GM12878 (cell line): ENCODE measurements around the gene HMCN2. TPM values are rescaled to one million over a fixed set of nuclear protein-coding genes. Genes with fewer than 3 reads are reported as not detected.

Experiments
- ATAC-seq: fragments of 200-7000 bp; cut with Tn5 transposase; 3 replicates; pipeline ENCODE4 v1.9.1; 2020; ENCODE audit warnings: mild to moderate bottlenecking, moderate library complexity
- BruUV-seq: library from RNA; stranded (reverse); fragments of 400-500 nt; replicated peaks from 2 replicates; lab custom pipeline; 2021; lab: Mats Ljungman, UMichigan
- CTCF ChIA-PET: fragments of 300-600 bp; sonication (Branson Sonifier 250); formaldehyde crosslinking; extraction: SDS; loops from one replicate; lab custom pipeline; 2021; ENCODE audit warnings: inconsistent platforms; lab: Yijun Ruan, JAX
- POLR2A ChIA-PET: fragments of 350-600 bp; formaldehyde crosslinking; extraction: SDS; loops from one replicate; lab custom pipeline; 2021; ENCODE audit warnings: inconsistent platforms; lab: Charles Lee
- RAD21 ChIA-PET: fragments of 300-600 bp; sonication (Branson Sonifier 250); formaldehyde crosslinking; loops from one replicate; lab custom pipeline; 2023; ENCODE audit warnings: antibody characterized with exemption; ENCODE audit not compliant: unreplicated experiment; lab: Charles Lee
- SMC1A ChIA-PET: fragments of 300-600 bp; sonication (Branson Sonifier 250); formaldehyde crosslinking; loops from one replicate; lab custom pipeline; 2023; ENCODE audit not compliant: unreplicated experiment, uncharacterized antibody; lab: Charles Lee
- DNase-seq: peaks from one replicate; pipeline ENCODE4 v3.0.0-alpha.2; 2011; ENCODE audit warnings: low read depth, low spot score
- FAIRE-seq: peaks from 3 replicates; lab custom pipeline; 2011; peaks lifted over from hg19 to GRCh38; lab: Jason Lieb, UNC
- H2AFZ ChIP-seq: 2 replicates; pipeline ENCODE4 v1.6.0; 2011; ENCODE audit warnings: low read depth, low read length, control low read depth; ENCODE audit not compliant: control insufficient read depth
- H3K27ac ChIP-seq: 2 replicates; pipeline ENCODE4 v1.5.1; 2011; ENCODE audit warnings: control low read depth; ENCODE audit not compliant: control insufficient read depth, insufficient read depth
- H3K27me3 ChIP-seq, 2 experiments: replicated peaks in 1 of 2; 2 replicates each; pipeline versions ENCODE4 v1.6.0 to v1.6.1; 2011; ENCODE audit warnings: low read length in 1 of 2; ENCODE audit not compliant: control insufficient read depth in 2 of 2, insufficient read depth in 2 of 2
- H3K36me3 ChIP-seq, 2 experiments: 2 replicates each; pipeline ENCODE4 v1.5.1; 2011; ENCODE audit warnings: low read length in 1 of 2; ENCODE audit not compliant: control insufficient read depth in 2 of 2, insufficient read depth in 2 of 2
- H3K4me1 ChIP-seq: 2 replicates; pipeline ENCODE4 v1.6.1; 2011; ENCODE audit warnings: mild to moderate bottlenecking, low read length, moderate library complexity, mixed read lengths; ENCODE audit not compliant: control insufficient read depth, insufficient read depth
- H3K4me2 ChIP-seq: 2 replicates; pipeline ENCODE4 v1.6.0; 2011; ENCODE audit warnings: control low read depth; ENCODE audit not compliant: control insufficient read depth, insufficient read depth
- H3K4me3 ChIP-seq: fragments of 200-600 bp; sonication (generic); 2 replicates; pipeline ENCODE4 v1.5.1; 2016
- H3K79me2 ChIP-seq: 2 replicates; pipeline ENCODE4 v1.6.0; 2011; ENCODE audit warnings: low read length; ENCODE audit not compliant: control insufficient read depth, insufficient read depth
- H3K9ac ChIP-seq: 2 replicates; pipeline ENCODE4 v1.8.0; 2011; ENCODE audit warnings: low read length, control low read depth, mixed read lengths; ENCODE audit not compliant: control insufficient read depth, insufficient read depth
- H3K9me3 ChIP-seq: replicated peaks from 3 replicates; pipeline ENCODE4 v1.5.1; 2011; ENCODE audit warnings: mild to moderate bottlenecking, low read length; ENCODE audit not compliant: control insufficient read depth, insufficient read depth
- H4K20me1 ChIP-seq: 2 replicates; pipeline ENCODE4 v1.6.0; 2011; ENCODE audit not compliant: control insufficient read depth, insufficient read depth
- HDGF ChIP-seq: fragments of 450-650 bp; IDR thresholded peaks from 2 replicates; pipeline ENCODE4 v1.6.1; 2016; ENCODE audit warnings: antibody characterized with exemption
- KAT2A ChIP-seq: conservative IDR thresholded peaks from 2 replicates; pipeline ENCODE4 v1.6.1; 2011; ENCODE audit warnings: low read depth, low read length; ENCODE audit not compliant: control insufficient read depth
- NR2C2 ChIP-seq: IDR thresholded peaks from 2 replicates; pipeline ENCODE4 v1.6.1; 2011; ENCODE audit warnings: borderline replicate concordance, low read depth; ENCODE audit not compliant: control insufficient read depth, insufficient read length
- ZNF592 ChIP-seq: fragments of 450-650 bp; IDR thresholded peaks from 2 replicates; pipeline ENCODE4 v1.6.1; 2017; ENCODE audit warnings: mild to moderate bottlenecking, moderate library complexity
- WGBS: methylation state at CpG from one replicate; pipeline ENCODE4 v1.1.6; 2016; ENCODE audit warnings: low lambda C conversion rate; ENCODE audit not compliant: insufficient replicate concordance, insufficient coverage; ENCODE audit errors: missing lambda C conversion rate; 5-methylcytosine and 5-hydroxymethylcytosine counted together
- in situ Hi-C: fragments of 300-500 bp; cut with MboI; formaldehyde crosslinking; loops from 9 replicates; pipeline ENCODE4 v1.14.3; 2018; ENCODE audit warnings: mixed read lengths
- intact Hi-C: fragments of 100-400 bp; cut with micrococcal nuclease; formaldehyde crosslinking; loops from one replicate; pipeline ENCODE4 v1.14.2; 2022; ENCODE audit not compliant: unreplicated experiment
- polyA plus RNA-seq, 11 experiments: library from polyadenylated mRNA; depleted of rRNA in 4 of 11; unstranded in 6 of 11; stranded (reverse) in 5 of 11; fragments of >200 nt; fragmentation: Nextera tagmentation in 4 of 11; fragmentation: Illumina TruSeq in 1 of 11; extraction: Ambion mirVana in 4 of 11; extraction: Trizol in 1 of 11; gene quantifications; 1 replicate in 1 of 11; 2 replicates in 10 of 11; pipeline versions ENCODE4 v1.2.1 to v1.2.3, GENCODE V29; 2011 to 2016; ENCODE audit warnings: inconsistent platforms in 2 of 11, missing spikeins in 2 of 11, low read depth in 1 of 11
- total RNA-seq, 4 experiments: library from RNA; depleted of rRNA in 3 of 4; stranded (reverse); fragments of >200 nt in 3 of 4; fragmentation: Illumina TruSeq in 1 of 4; extraction: Trizol in 1 of 4; gene quantifications; 2 replicates each; pipeline versions ENCODE4 v1.2.1 to v1.2.3, GENCODE V29; 2013 to 2021
- TF ChIP-seq, protein P1 (sequence below): fragments of 450-650 bp; IDR thresholded peaks from 2 replicates; pipeline ENCODE4 v1.6.1; 2016; ENCODE audit warnings: mild to moderate bottlenecking

HMCN2 gene
- total and polyA plus RNA-seq, 10 of the 15 experiments (the other 5 are each of a cell fraction or from before 2014, with no cell fraction given), result 0.04 TPM; not detected in 9

DNA sequence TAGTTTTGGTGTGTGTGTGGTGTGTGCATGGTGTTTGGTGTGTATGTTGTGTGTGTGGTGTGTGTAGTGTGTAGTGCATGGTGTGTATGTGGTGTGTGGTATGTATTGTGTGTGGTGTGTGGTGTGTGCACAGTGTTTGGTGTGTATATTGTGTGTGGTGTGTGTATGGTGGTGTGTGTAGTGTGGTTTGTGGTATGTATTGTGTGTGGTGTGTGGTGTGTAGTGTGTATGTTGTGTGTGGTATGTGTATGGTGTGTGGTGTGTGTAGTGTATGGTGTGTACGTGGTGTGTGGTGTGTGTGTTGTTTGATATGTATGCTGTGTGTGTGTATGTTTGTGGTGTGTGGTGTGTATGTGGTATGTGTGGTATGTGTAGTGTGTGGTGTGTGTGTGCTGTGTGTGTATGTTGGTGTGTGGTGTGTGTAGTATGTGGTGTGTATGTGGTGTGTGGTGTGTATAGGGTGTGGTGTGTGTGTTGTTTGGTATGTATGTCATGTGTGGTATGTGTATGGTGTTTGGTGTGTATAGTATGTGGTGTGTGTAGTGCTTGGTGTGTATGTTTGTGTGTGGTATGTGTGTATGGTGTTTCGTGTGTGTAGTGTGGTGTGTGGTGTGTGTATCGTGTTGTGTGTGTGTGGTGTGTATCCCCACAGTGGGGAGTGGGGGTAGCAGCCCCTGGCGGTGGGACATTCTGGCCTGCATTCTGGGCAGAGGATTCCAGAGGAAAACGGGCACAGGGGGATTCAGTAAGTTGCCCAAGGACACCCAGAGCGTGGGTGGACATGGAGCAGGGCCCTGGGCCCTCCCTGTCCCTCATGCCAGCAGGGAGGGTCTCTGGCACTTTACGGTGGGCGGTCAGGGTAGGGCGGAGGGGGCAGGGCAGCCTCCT is 79.7 kb downstream of the HMCN2 start:
- intact Hi-C loops, result no loop called here
- SMC1A ChIA-PET, result no interaction called here

More for the DNA sequence above, 79.7 kb downstream of the HMCN2 start:
- Histone ChIP-seq H3K4me3 (no peak overlapping the region), H3K4me1 (no peaks in the 10 kb centered on the region), H3K27ac (no peak overlapping the region), H3K9me3 (no peaks in the 10 kb centered on the region), H2AFZ (no peak overlapping the region), H3K9ac (no peak overlapping the region), H3K79me2 (no peaks in the 10 kb centered on the region), H4K20me1 (no peaks in the 10 kb centered on the region), H3K4me2 (no peak overlapping the region), H3K36me3 (no peaks in the 10 kb centered on the region), H3K27me3 (no peaks in the 10 kb centered on the region)
- no TSS peak for BruUV-seq
- 44% methylated on average over 7 of the region's 9 CpGs for WGBS
- FAIRE-seq (no peak), DNase-seq (no peak), ATAC-seq (no peak)
- ChIA-PET CTCF (interaction anchor here (0.5 kb wide), 1 partner anchor 236 kb away, joined by 4 read pairs; no protein-coding TSS in a partner anchor), POLR2A (no interaction called here), RAD21 (no interaction called here)
- in situ Hi-C loops, result no loop called here
- TF ChIP-seq, protein P1, sequence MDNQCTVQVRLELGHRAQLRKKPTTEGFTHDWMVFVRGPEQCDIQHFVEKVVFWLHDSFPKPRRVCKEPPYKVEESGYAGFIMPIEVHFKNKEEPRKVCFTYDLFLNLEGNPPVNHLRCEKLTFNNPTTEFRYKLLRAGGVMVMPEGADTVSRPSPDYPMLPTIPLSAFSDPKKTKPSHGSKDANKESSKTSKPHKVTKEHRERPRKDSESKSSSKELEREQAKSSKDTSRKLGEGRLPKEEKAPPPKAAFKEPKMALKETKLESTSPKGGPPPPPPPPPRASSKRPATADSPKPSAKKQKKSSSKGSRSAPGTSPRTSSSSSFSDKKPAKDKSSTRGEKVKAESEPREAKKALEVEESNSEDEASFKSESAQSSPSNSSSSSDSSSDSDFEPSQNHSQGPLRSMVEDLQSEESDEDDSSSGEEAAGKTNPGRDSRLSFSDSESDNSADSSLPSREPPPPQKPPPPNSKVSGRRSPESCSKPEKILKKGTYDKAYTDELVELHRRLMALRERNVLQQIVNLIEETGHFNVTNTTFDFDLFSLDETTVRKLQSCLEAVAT, result no peak
- TF ChIP-seq HDGF, result no peak
- TF ChIP-seq NR2C2, result peak; percentile 58
- TF ChIP-seq KAT2A, result no peak
- no peak for TF ChIP-seq ZNF592
